Measurements from ENCODE around the gene OR6F1. TPM values are rescaled to one million over a fixed set of nuclear protein-coding genes. Genes with fewer than 3 reads are reported as not detected.
"Not testable (repeated sequence)": the region's sequence is repeated elsewhere in the genome, so short reads cannot be mapped to it uniquely, and the experiment has no call there.

The OR6F1 gene
- total and polyA plus RNA-seq, 5 donors from 2014 or later = not detected

- Mint-ChIP-seq H3K4me3 (no peak overlapping the region), H3K27me3 (no peaks in the 10 kb centered on the region), H3K4me1 (no peaks in the 10 kb centered on the region), H3K36me3 (no peaks in the 10 kb centered on the region), H3K9me3 (peaks cover 0 to 5% (median 2%) of the 10 kb centered on the region in 7 donors), H3K27ac (no peak overlapping the region)
- no peak for DNase-seq
- ATAC-seq (ENCODE audit: low read depth in 2 of 2) = no peak
- Histone ChIP-seq H3K4me3 (ENCODE audit: low read depth, low read length) (no peak overlapping the region), H3K9me3 (ENCODE audit: control insufficient read depth in 2 of 2, low read length in 2 of 2) (no peaks in the 10 kb centered on the region), H3K4me1 (ENCODE audit: control insufficient read depth, insufficient read depth, low read length, poor library complexity, severe bottlenecking) (no peaks in the 10 kb centered on the region), H3K27me3 (ENCODE audit: control insufficient read depth, insufficient read depth, low read length) (no peaks in the 10 kb centered on the region), H3K27ac (ENCODE audit: insufficient read depth, low read length, poor library complexity, severe bottlenecking) (no peak overlapping the region), H3K36me3 (ENCODE audit: control insufficient read depth, insufficient read depth, low read length) (no peaks in the 10 kb centered on the region)
Measured at GRCh38 chr1:247741756-247742155, 25.3 kb upstream of the OR6F1 start.

- DNase-seq (no peak), ATAC-seq (ENCODE audit: low read depth in 2 of 2) (no peak)
- H3K27ac Mint-ChIP-seq = no peak overlapping the region
- no peak overlapping the region for H3K4me3 ChIP-seq (ENCODE audit: low read depth, low read length)
- H3K9me3 ChIP-seq (ENCODE audit: control insufficient read depth in 2 of 2, low read length in 2 of 2) = no peaks in the 10 kb centered on the region
- H3K4me3 Mint-ChIP-seq = no peak overlapping the region
- no peaks in the 10 kb centered on the region for H3K27me3 Mint-ChIP-seq
- no peaks in the 10 kb centered on the region for H3K36me3 Mint-ChIP-seq
- no peaks in the 10 kb centered on the region for H3K4me1 ChIP-seq (ENCODE audit: control insufficient read depth, insufficient read depth, low read length, poor library complexity, severe bottlenecking)
- H3K36me3 ChIP-seq (ENCODE audit: control insufficient read depth, insufficient read depth, low read length) = no peaks in the 10 kb centered on the region
- peaks cover 0 to 3% (median 1%) of the 10 kb centered on the region in 7 donors for H3K9me3 Mint-ChIP-seq
- no peak overlapping the region for H3K27ac ChIP-seq (ENCODE audit: insufficient read depth, low read length, poor library complexity, severe bottlenecking)
- no peaks in the 10 kb centered on the region for H3K27me3 ChIP-seq (ENCODE audit: control insufficient read depth, insufficient read depth, low read length)
- H3K4me1 Mint-ChIP-seq = no peaks in the 10 kb centered on the region
Measured at GRCh38 chr1:247740721-247741120, 24.3 kb upstream of the OR6F1 start.

- Mint-ChIP-seq H3K27me3 (no peaks in the 10 kb centered on the region), H3K27ac (no peak within 1 kb of the TSS), H3K4me1 (no peaks in the 10 kb centered on the region), H3K9me3 (peaks cover 0 to 6% (median 1%) of the 10 kb centered on the region in 7 donors), H3K36me3 (no peaks in the 10 kb centered on the region), H3K4me3 (no peak within 1 kb of the TSS)
- Histone ChIP-seq H3K4me1 (ENCODE audit: control insufficient read depth, insufficient read depth, low read length, poor library complexity, severe bottlenecking) (no peaks in the 10 kb centered on the region), H3K9me3 (ENCODE audit: control insufficient read depth in 2 of 2, low read length in 2 of 2) (no peaks in the 10 kb centered on the region), H3K27ac (ENCODE audit: insufficient read depth, low read length, poor library complexity, severe bottlenecking) (no peak within 1 kb of the TSS), H3K4me3 (ENCODE audit: low read depth, low read length) (no peak within 1 kb of the TSS), H3K27me3 (ENCODE audit: control insufficient read depth, insufficient read depth, low read length) (no peaks in the 10 kb centered on the region), H3K36me3 (ENCODE audit: control insufficient read depth, insufficient read depth, low read length) (no peaks in the 10 kb centered on the region)
- ATAC-seq (ENCODE audit: low read depth in 2 of 2) = no peak
- no peak for DNase-seq
Measured at GRCh38 chr1:247738315-247738714, 21.9 kb upstream of the OR6F1 start, which contains the start of gene OR14K1. TSS of gene OR14K1 (plus strand) at chr1:247738615. CDS start at chr1:247738615, 0 bp downstream.

- Mint-ChIP-seq H3K4me3 (no peak overlapping the region), H3K27ac (peak overlapping the region in 1 of 3 donors; percentile 57), H3K36me3 (no peaks in the 10 kb centered on the region), H3K27me3 (no peaks in the 10 kb centered on the region), H3K9me3 (peaks cover 0 to 25% (median 7%) of the 10 kb centered on the region in 7 donors), H3K4me1 (no peaks in the 10 kb centered on the region)
- no peaks in the 10 kb centered on the region for H3K36me3 ChIP-seq (ENCODE audit: control insufficient read depth, insufficient read depth, low read length)
- no peaks in the 10 kb centered on the region for H3K4me1 ChIP-seq (ENCODE audit: control insufficient read depth, insufficient read depth, low read length, poor library complexity, severe bottlenecking)
- no peak overlapping the region for H3K27ac ChIP-seq (ENCODE audit: insufficient read depth, low read length, poor library complexity, severe bottlenecking)
- DNase-seq = no peak
- peaks cover 0 to 6% of the 10 kb centered on the region in 2 experiments for H3K9me3 ChIP-seq (ENCODE audit: control insufficient read depth in 2 of 2, low read length in 2 of 2)
- no peak for ATAC-seq (ENCODE audit: low read depth in 2 of 2)
- no peak overlapping the region for H3K4me3 ChIP-seq (ENCODE audit: low read depth, low read length)
- no peaks in the 10 kb centered on the region for H3K27me3 ChIP-seq (ENCODE audit: control insufficient read depth, insufficient read depth, low read length)
Measured at GRCh38 chr1:247721222-247721621, 4.8 kb upstream of the OR6F1 start.

GRCh38 chr1:247713753-247714152 lies 2.7 kb downstream of the OR6F1 start:
- Histone ChIP-seq H3K27me3 (ENCODE audit: control insufficient read depth, insufficient read depth, low read length) (no peaks in the 10 kb centered on the region), H3K27ac (ENCODE audit: insufficient read depth, low read length, poor library complexity, severe bottlenecking) (no peak overlapping the region), H3K9me3 (ENCODE audit: control insufficient read depth in 2 of 2, low read length in 2 of 2) (no peaks in the 10 kb centered on the region), H3K36me3 (ENCODE audit: control insufficient read depth, insufficient read depth, low read length) (no peaks in the 10 kb centered on the region), H3K4me3 (ENCODE audit: low read depth, low read length) (no peak overlapping the region), H3K4me1 (ENCODE audit: control insufficient read depth, insufficient read depth, low read length, poor library complexity, severe bottlenecking) (no peaks in the 10 kb centered on the region)
- ATAC-seq (ENCODE audit: low read depth in 2 of 2) (no peak), DNase-seq (no peak)
- Mint-ChIP-seq H3K36me3 (no peaks in the 10 kb centered on the region), H3K4me3 (no peak overlapping the region), H3K4me1 (no peaks in the 10 kb centered on the region), H3K27me3 (no peaks in the 10 kb centered on the region), H3K9me3 (peaks cover 0 to 13% (median 3%) of the 10 kb centered on the region in 7 donors), H3K27ac (no peak overlapping the region)

GRCh38 chr1:247710681-247711080 lies 5.8 kb downstream of the OR6F1 start:
- H3K27ac ChIP-seq (ENCODE audit: insufficient read depth, low read length, poor library complexity, severe bottlenecking); H3K9me3 Mint-ChIP-seq; ATAC-seq (ENCODE audit: low read depth in 2 of 2); H3K9me3 ChIP-seq (ENCODE audit: control insufficient read depth in 2 of 2, low read length in 2 of 2); H3K27me3 Mint-ChIP-seq; DNase-seq; H3K27ac Mint-ChIP-seq; H3K4me3 ChIP-seq (ENCODE audit: low read depth, low read length); H3K27me3 ChIP-seq (ENCODE audit: control insufficient read depth, insufficient read depth, low read length); H3K4me1 Mint-ChIP-seq; H3K4me1 ChIP-seq (ENCODE audit: control insufficient read depth, insufficient read depth, low read length, poor library complexity, severe bottlenecking); H3K36me3 Mint-ChIP-seq; H3K36me3 ChIP-seq (ENCODE audit: control insufficient read depth, insufficient read depth, low read length): not testable (repeated sequence)
- H3K4me3 Mint-ChIP-seq = peak overlapping the region in 1 of 4 donors; percentile 5

- Mint-ChIP-seq H3K36me3 (no peaks in the 10 kb centered on the region), H3K9me3 (peaks cover 0 to 9% (median 2%) of the 10 kb centered on the region in 7 donors), H3K4me3 (no peak overlapping the region), H3K4me1 (peaks cover 0 to 4% (median 0%) of the 10 kb centered on the region in 4 donors), H3K27ac (no peak overlapping the region), H3K27me3 (no peaks in the 10 kb centered on the region)
- Histone ChIP-seq H3K36me3 (ENCODE audit: control insufficient read depth, insufficient read depth, low read length) (no peaks in the 10 kb centered on the region), H3K4me1 (ENCODE audit: control insufficient read depth, insufficient read depth, low read length, poor library complexity, severe bottlenecking) (no peaks in the 10 kb centered on the region), H3K4me3 (ENCODE audit: low read depth, low read length) (no peak overlapping the region), H3K9me3 (ENCODE audit: control insufficient read depth in 2 of 2, low read length in 2 of 2) (peaks cover 0 to 7% of the 10 kb centered on the region in 2 experiments), H3K27ac (ENCODE audit: insufficient read depth, low read length, poor library complexity, severe bottlenecking) (no peak overlapping the region), H3K27me3 (ENCODE audit: control insufficient read depth, insufficient read depth, low read length) (no peaks in the 10 kb centered on the region)
- ATAC-seq (ENCODE audit: low read depth in 2 of 2) (no peak), DNase-seq (no peak)
Measured at GRCh38 chr1:247701338-247701737, 15.1 kb downstream of the OR6F1 start.

GRCh38 chr1:247681288-247681897 lies 35.1 kb downstream of the OR6F1 start:
- H3K9me3 Mint-ChIP-seq = peaks cover 0 to 5% (median 0%) of the 10 kb centered on the region in 7 donors

More at GRCh38 chr1:247681288-247681897, 35.1 kb downstream of the OR6F1 start:
- no peaks in the 10 kb centered on the region for H3K9me3 ChIP-seq (ENCODE audit: control insufficient read depth in 2 of 2, low read length in 2 of 2)
- DNase-seq (peak in 1 of 3 donors; percentile 49), ATAC-seq (ENCODE audit: low read depth in 2 of 2) (no peak)
- H3K27me3 ChIP-seq (ENCODE audit: control insufficient read depth, insufficient read depth, low read length) = no peaks in the 10 kb centered on the region
- Mint-ChIP-seq H3K4me3 (no peak overlapping the region), H3K36me3 (no peaks in the 10 kb centered on the region), H3K4me1 (no peaks in the 10 kb centered on the region), H3K27me3 (no peaks in the 10 kb centered on the region), H3K27ac (no peak overlapping the region)
- H3K36me3 ChIP-seq (ENCODE audit: control insufficient read depth, insufficient read depth, low read length) = no peaks in the 10 kb centered on the region
- no peaks in the 10 kb centered on the region for H3K4me1 ChIP-seq (ENCODE audit: control insufficient read depth, insufficient read depth, low read length, poor library complexity, severe bottlenecking)
- H3K27ac ChIP-seq (ENCODE audit: insufficient read depth, low read length, poor library complexity, severe bottlenecking) = no peak overlapping the region
- no peak overlapping the region for H3K4me3 ChIP-seq (ENCODE audit: low read depth, low read length)

Data from CD4-positive, CD25-positive, alpha-beta regulatory T cell (primary cell).